Smooth muscle cell (in vitro differentiated cells): Measurements from ENCODE around the gene DLEU7. TPM values are rescaled to one million over a fixed set of nuclear protein-coding genes. Genes with fewer than 3 reads are reported as not detected.

Source experiments
- DNase-seq: peaks from one replicate; lab custom pipeline; 2025; ENCODE audit not compliant: unreplicated experiment; lab: John Stamatoyannopoulos, UW
- H2AFZ ChIP-seq: fragments of 200-600 bp; sonication (generic); 2 replicates; pipeline ENCODE4 v1.6.0; 2016; ENCODE audit warnings: antibody characterized with exemption, low read depth, mild to moderate bottlenecking
- H3F3A ChIP-seq: fragments of 200-600 bp; sonication (generic); 2 replicates; pipeline ENCODE4 v1.6.0; 2017; ENCODE audit warnings: antibody characterized with exemption, low read depth
- H3K27ac ChIP-seq: fragments of 200-600 bp; sonication (generic); 2 replicates; pipeline ENCODE4 v1.5.1; 2016; ENCODE audit warnings: low read depth, mild to moderate bottlenecking
- H3K27me3 ChIP-seq: fragments of 200-600 bp; sonication (generic); 2 replicates; pipeline ENCODE4 v1.6.1; 2016; ENCODE audit warnings: low read depth, mild to moderate bottlenecking
- H3K36me3 ChIP-seq: fragments of 200-600 bp; sonication (generic); 2 replicates; pipeline ENCODE4 v1.5.1; 2016; ENCODE audit warnings: low read depth
- H3K4me1 ChIP-seq: fragments of 200-600 bp; sonication (generic); 2 replicates; pipeline ENCODE4 v1.5.1; 2016; ENCODE audit warnings: low read depth
- H3K4me2 ChIP-seq: fragments of 200-600 bp; sonication (generic); 2 replicates; pipeline ENCODE4 v1.6.0; 2016; ENCODE audit warnings: mild to moderate bottlenecking
- H3K4me3 ChIP-seq: fragments of 200-600 bp; sonication (generic); 2 replicates; pipeline ENCODE4 v1.5.1; 2016; ENCODE audit warnings: mild to moderate bottlenecking
- H3K79me2 ChIP-seq: fragments of 200-600 bp; sonication (generic); 2 replicates; pipeline ENCODE4 v1.6.0; 2016; ENCODE audit warnings: low read depth, mild to moderate bottlenecking
- H3K9ac ChIP-seq: fragments of 200-600 bp; sonication (generic); 2 replicates; pipeline ENCODE4 v1.6.0; 2016; ENCODE audit warnings: low read depth
- H3K9me3 ChIP-seq: fragments of 200-600 bp; sonication (generic); replicated peaks from 2 replicates; pipeline ENCODE4 v1.5.1; 2016; ENCODE audit warnings: low read depth
- H4K20me1 ChIP-seq: fragments of 200-600 bp; sonication (generic); 2 replicates; pipeline ENCODE4 v1.6.0; 2016; ENCODE audit warnings: low read depth
- WGBS: methylation state at CpG from one replicate; pipeline ENCODE4 v1.1.7; 2016; ENCODE audit warnings: low lambda C conversion rate; 5-methylcytosine and 5-hydroxymethylcytosine counted together
- polyA plus RNA-seq: library from polyadenylated mRNA; unstranded; fragments of >200 nt; fragmentation: Nextera tagmentation; extraction: Ambion mirVana; gene quantifications from 2 replicates; pipeline ENCODE4 v1.2.1, GENCODE V29; 2016
- total RNA-seq: library from RNA; depleted of rRNA; stranded (reverse); fragments of >200 nt; gene quantifications from 2 replicates; pipeline ENCODE4 v1.2.3, GENCODE V29; 2014
- TF ChIP-seq, protein P1 (sequence below): fragments of 200-600 bp; sonication (generic); IDR thresholded peaks from 2 replicates; pipeline ENCODE4 v1.5.1; 2017; ENCODE audit warnings: borderline replicate concordance, mild to moderate bottlenecking, antibody characterized with exemption; ENCODE audit not compliant: insufficient read depth, poor library complexity, severe bottlenecking

Gene DLEU7
- total and polyA plus RNA-seq, 2 experiments from 2014 or later, result 1.8 TPM; not detected in 1

- Histone ChIP-seq H3K9me3 (no peaks in the 10 kb centered on the region), H3K4me1 (no peaks in the 10 kb centered on the region), H3F3A (no peaks in the 10 kb centered on the region), H2AFZ (no peak overlapping the region), H3K27me3 (peaks cover 29% of the 10 kb centered on the region), H3K36me3 (no peaks in the 10 kb centered on the region), H3K27ac (no peak overlapping the region), H3K4me3 (no peak overlapping the region), H3K79me2 (no peaks in the 10 kb centered on the region), H3K9ac (no peak overlapping the region), H3K4me2 (no peak overlapping the region), H4K20me1 (no peaks in the 10 kb centered on the region)
- TF ChIP-seq, protein P1, sequence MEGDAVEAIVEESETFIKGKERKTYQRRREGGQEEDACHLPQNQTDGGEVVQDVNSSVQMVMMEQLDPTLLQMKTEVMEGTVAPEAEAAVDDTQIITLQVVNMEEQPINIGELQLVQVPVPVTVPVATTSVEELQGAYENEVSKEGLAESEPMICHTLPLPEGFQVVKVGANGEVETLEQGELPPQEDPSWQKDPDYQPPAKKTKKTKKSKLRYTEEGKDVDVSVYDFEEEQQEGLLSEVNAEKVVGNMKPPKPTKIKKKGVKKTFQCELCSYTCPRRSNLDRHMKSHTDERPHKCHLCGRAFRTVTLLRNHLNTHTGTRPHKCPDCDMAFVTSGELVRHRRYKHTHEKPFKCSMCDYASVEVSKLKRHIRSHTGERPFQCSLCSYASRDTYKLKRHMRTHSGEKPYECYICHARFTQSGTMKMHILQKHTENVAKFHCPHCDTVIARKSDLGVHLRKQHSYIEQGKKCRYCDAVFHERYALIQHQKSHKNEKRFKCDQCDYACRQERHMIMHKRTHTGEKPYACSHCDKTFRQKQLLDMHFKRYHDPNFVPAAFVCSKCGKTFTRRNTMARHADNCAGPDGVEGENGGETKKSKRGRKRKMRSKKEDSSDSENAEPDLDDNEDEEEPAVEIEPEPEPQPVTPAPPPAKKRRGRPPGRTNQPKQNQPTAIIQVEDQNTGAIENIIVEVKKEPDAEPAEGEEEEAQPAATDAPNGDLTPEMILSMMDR, result no peak
- DNase-seq, result no peak
- 93% methylated on average over 8 of the region's 8 CpGs for WGBS
Observed at GRCh38 chr13:50787316-50788195, 55.9 kb downstream of the DLEU7 start.

GRCh38 chr13:50783717-50784290 is 59.7 kb downstream of the DLEU7 start:
- 95% methylated on average over 6 of the region's 6 CpGs for WGBS
- Histone ChIP-seq H4K20me1 (no peaks in the 10 kb centered on the region), H3K27ac (no peak overlapping the region), H3K9ac (no peak overlapping the region), H3K36me3 (no peaks in the 10 kb centered on the region), H2AFZ (no peak overlapping the region), H3K4me3 (no peak overlapping the region), H3K9me3 (no peaks in the 10 kb centered on the region), H3F3A (no peaks in the 10 kb centered on the region), H3K27me3 (peaks cover 51% of the 10 kb centered on the region), H3K79me2 (no peaks in the 10 kb centered on the region), H3K4me1 (no peaks in the 10 kb centered on the region), H3K4me2 (no peak overlapping the region)
- DNase-seq, result no peak
- TF ChIP-seq, protein P1, result no peak

- no peak overlapping the region for H3K4me2 ChIP-seq
- no peak for DNase-seq
- no peaks in the 10 kb centered on the region for H3K9me3 ChIP-seq
- TF ChIP-seq, protein P1, result no peak
- no peaks in the 10 kb centered on the region for H3K79me2 ChIP-seq
- H3K4me3 ChIP-seq, result no peak overlapping the region
- no peaks in the 10 kb centered on the region for H3K36me3 ChIP-seq
- H2AFZ ChIP-seq, result no peak overlapping the region
- no peaks in the 10 kb centered on the region for H3K4me1 ChIP-seq
- H3F3A ChIP-seq, result no peaks in the 10 kb centered on the region
- WGBS, result 89% methylated on average over 2 of the region's 2 CpGs
- no peaks in the 10 kb centered on the region for H4K20me1 ChIP-seq
- H3K27ac ChIP-seq, result no peak overlapping the region
- H3K9ac ChIP-seq, result no peak overlapping the region
- peaks cover 59% of the 10 kb centered on the region for H3K27me3 ChIP-seq
Observed at GRCh38 chr13:50783066-50783465, 60.4 kb downstream of the DLEU7 start.
